Stimulated activated CD8-positive, alpha-beta memory T cell treated with anti-CD3 and anti-CD28 coated beads, Interleukin-15, amount 100 ng/mL, for 24 hours (primary cell): ENCODE measurements around the gene CCDC90B.
A peak's percentile ranks its signal among the peaks of the same experiment; 100 is the strongest.
"Not testable (repeated sequence)": the region's sequence is repeated elsewhere in the genome, so short reads cannot be mapped to it uniquely, and the experiment has no call there.

ENCODE experiments used
- DNase-seq: peaks from one replicate; pipeline ENCODE4 v3.0.0-alpha.2; 2020; ENCODE audit warnings: low read depth

The CCDC90B gene, protein sequence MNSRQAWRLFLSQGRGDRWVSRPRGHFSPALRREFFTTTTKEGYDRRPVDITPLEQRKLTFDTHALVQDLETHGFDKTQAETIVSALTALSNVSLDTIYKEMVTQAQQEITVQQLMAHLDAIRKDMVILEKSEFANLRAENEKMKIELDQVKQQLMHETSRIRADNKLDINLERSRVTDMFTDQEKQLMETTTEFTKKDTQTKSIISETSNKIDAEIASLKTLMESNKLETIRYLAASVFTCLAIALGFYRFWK

GRCh38 chr11:83285771-83286528, at the start of gene CCDC90B:
Gene CCDC90B, minus strand, starts transcription at chr11:83286367. Its CDS starts 395 bp downstream, at chr11:83285972.
- DNase-seq = peak; percentile 63

DNA sequence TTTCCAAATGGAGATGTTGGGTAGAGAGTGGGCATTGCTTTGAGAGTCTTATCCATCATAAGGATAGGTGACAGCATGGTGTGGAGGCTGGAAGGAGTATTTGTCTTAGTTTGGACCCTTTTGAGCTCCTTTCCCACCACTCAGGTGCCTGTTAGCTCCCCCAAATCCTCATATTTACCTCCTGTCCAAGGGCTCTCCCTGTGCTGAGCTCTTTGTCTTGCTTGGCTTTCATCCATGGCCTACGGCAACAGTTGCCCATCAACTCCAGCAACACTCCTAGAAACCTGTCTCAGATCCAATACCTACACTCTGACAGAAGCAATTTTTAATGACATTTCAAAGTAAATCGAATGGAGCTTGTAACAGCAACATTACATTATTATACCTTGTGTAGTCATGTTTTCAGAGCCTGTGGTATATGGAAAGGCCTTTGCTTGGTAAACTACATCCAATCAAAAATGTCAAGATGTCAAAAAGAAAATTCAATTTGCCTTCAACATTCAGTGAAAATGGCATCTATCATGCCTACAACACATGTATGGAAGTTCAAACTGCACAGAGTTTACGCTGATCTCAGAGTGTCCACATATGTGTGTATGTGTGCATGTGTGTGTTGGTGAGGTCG, 49.4 kb upstream of the CCDC90B start:
- DNase-seq = no peak

- DNase-seq = no peak
These were observed 44.1 kb upstream of the CCDC90B start for GRCh38 chr11:83330303-83330702.

DNA sequence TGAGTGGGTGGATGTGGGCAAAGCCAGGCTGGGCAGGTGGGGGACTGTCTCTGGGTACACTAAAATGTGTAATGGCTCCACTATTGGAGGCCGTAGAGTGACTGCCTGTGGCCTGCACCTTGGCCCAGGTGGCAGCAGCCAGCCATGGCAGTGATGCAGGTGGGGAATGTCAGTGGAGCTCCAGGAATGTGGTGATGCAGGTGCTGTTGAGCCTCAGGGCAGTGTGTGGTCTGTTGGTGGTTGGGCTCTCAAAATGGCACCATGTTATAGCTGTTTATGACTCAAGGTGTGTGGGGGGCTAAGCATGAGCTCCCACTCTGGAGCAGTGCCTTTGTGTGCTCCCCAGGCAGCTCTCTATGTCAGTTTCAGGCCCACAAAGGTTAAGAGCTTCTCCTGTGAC, 40.2 kb upstream of the CCDC90B start:
- no peak for DNase-seq

DNA sequence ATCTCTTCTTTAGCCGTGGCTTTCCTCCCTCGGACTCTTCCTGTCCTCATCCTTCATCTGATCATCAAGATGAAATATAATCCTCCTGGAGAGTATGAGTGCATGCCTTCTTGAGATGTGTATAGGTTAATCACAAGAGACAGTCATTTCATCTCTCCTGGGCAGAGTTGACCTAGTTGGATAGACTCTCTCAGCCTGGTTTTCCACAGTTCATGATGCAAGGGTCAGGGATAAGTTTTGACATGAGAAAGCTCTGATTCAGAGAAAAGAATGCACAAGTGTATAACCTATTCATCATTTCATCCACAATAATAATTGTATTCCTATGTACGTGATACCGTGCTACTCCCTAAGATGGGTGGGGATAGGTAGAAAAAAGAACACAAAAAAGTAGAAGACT, 33.2 kb upstream of the CCDC90B start:
- DNase-seq = no peak

DNA sequence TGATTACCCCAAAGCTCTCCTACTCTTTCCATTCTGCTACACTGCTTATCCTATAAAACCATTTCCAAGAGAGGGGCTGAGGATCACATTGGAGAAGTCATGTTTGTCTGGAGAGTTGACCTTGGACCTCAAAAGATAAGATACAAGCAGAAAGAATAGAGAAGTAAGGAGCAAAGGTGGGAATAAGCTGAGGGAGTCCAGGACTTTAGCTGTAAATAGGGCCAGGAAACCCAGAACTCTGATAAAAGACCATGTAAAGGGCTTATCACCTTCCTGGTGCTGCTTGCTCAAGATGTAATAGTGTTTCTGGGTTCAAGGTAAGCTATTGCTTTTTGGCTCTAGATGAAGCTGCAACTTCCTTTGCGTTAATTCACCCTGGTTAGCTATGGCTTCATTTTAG, 32.8 kb upstream of the CCDC90B start:
- DNase-seq = no peak

GRCh38 chr11:83317757-83318690, 31.9 kb upstream of the CCDC90B start:
- no peak for DNase-seq

GRCh38 chr11:83316897-83317268, 30.7 kb upstream of the CCDC90B start:
- not testable (repeated sequence) for DNase-seq

- not testable (repeated sequence) for DNase-seq
These were observed 30.2 kb upstream of the CCDC90B start for GRCh38 chr11:83316143-83316896.

GRCh38 chr11:83312430-83312829, 26.3 kb upstream of the CCDC90B start:
- DNase-seq = no peak

GRCh38 chr11:83311701-83312100, 25.5 kb upstream of the CCDC90B start:
- no peak for DNase-seq

DNA sequence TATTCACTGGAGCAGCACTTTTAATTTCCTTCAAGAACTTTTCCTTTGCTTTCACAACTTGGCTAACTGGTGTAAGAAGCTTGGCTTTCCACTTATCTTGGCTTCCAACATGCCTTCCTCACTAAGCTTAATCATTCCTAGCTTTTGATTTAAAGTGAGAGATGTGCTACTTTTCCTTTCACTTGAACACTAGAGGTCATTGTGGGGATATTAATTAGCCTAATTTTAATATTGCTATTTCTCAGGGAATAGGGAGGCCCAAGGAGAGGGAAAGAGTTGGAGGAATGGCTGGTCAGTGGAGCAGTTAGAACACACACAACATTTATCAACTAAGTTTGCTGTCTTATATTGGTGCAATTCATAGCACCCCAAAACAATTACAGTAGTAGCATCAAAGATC, 24.6 kb upstream of the CCDC90B start:
- no peak for DNase-seq

- DNase-seq = not testable (repeated sequence)
These were observed 22.4 kb upstream of the CCDC90B start for GRCh38 chr11:83308536-83308935.

DNA sequence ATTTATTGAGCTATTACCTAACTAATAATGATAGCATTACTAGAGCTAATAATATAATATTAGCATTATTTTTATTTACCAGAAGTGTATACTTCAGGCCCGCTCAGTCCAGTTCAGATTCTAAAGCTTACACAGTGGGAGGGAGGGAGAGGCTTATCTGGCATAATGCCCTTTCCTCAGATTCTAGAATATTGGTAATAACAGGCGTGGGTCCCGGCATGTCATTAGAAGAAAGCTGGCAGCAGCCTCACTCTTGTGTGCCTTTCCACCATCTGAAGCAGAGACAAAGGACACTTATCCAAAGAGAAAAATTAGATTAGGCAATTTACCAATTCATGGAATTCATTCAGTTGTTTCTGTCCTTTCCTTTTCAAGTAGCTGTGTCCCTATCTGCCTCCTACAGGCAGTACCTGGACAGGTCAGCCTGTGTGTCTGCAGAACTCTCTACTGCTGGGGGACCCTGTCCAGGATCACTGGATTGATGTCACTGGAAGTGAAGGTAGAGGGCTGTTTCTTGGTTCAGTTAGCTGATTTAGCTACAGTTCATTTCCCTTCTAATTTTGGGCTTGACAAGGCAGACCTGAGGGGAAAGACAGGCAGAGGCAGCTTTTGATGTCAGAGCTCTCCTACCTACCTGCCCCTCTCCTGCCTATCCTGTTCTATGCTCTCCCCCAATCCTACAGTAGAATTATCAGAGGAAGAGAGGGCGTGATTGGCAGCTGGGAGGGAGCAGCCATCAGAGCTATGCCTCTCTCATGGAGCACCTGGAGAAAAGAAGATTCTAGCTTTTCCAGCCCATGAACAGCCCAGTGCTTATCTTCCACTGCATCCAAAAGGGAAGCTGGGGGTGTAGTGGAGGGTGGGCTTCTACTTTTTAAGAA, 20.3 kb upstream of the CCDC90B start:
- no peak for DNase-seq

DNA sequence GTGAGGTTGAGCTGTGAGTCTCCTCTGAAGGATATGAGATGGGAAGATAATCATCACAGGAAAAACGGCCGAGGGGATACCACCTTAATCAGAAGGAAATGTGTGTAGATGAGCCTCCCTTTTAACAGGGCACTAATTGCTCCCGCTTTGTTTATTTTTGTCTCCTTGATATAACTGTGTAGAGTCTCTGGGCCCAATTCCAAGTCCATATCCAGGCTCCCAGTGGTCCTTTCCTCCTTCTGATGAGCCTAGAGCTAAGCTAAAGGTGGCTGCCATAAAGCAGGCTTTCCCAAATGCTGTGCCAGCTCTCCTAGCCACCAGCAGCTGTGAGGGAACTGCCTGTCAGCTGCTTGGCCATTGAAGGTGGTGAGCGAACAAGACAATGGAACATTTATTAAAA, 17.1 kb upstream of the CCDC90B start:
- no peak for DNase-seq

- DNase-seq = no peak
These were observed 16.0 kb upstream of the CCDC90B start for GRCh38 chr11:83302151-83302550.

DNA sequence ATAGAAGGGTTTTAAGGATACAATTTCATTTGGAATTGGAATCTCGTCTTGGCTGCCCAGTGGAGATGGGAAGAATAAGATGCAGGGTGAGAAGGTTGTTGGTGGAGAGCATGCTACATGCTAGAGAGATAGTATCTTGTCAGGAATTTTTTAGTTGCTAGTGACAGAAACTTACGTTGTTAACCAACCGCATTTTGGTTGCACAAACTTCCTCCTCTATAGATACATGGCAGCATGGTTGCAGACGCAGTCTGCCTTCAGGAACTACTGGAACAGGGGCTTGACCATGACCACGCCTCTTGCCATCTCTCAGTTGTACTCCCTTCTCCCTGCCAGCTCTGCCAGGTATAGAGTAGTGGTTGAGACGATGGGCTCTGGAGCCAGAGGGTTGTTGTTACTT, 13.5 kb upstream of the CCDC90B start:
- DNase-seq = no peak

DNA sequence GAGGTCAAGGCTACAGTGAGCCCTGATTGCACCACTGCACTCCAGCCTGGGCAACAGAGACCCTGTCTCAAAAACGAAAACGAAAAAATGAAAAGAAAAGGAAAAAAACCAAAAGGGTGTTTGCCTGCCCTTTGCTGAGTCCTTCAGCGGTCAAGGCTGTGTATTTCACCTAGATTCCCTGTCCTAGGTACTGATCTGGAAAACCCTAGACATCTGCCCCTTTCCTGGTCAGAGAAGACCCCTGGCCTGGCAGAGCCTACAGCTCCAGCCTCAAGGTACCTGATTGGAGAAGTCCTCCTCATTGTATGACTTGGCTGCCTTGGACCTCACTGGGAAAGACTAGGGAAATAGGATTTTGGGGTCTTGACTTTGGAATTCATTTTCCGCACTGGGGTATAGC, 8.0 kb upstream of the CCDC90B start:
- DNase-seq = no peak

- no peak for DNase-seq
These were observed 7.2 kb upstream of the CCDC90B start for GRCh38 chr11:83293457-83293774.

GRCh38 chr11:83292709-83293456, 6.7 kb upstream of the CCDC90B start:
- no peak for DNase-seq
